ENCODE measurements around the gene PDIA5.
"Not testable (repeated sequence)": the region's sequence is repeated elsewhere in the genome, so short reads cannot be mapped to it uniquely, and the experiment has no call there.

The PDIA5 gene

DNA sequence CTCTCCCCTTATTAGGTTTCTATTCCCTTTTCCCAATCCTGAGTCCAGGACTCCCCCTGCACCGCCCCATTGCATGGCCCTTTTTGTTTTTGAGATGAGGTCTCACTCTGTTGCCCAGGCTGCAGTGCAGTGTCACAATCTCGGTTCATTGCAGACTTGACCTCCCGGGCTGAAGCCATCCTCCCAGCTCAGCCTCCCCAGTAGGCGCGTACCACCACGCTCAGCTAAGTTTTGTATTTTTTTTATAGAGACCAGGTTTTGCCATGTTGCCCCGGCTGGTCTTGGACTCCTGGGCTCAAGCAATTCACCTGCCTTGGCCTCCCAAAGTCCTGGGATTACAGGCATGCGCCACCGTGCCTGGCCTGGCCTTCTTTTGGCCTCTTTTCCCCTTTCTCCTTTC lies 29.3 kb downstream of the PDIA5 start:
- DNase-seq, result no peak

DNA sequence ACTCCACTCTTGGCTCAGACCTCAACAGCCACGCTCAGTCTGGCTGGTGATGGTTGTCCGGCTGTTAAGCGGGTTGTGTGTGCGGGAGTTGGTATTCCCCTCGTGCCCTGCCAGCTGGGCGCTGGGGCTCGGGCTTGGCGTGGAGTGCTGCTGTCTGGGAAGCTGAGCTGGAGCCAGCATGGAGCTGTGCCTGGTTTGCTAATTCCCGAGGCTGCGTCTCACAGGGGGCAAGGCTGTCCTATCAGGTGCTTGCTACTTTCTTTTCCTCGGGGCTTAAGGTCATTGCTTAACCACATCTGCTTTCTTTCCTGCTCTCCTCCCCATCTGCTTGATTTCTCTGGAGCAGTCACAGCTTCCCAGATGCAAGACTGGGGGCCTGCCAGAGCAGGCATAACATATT lies 29.9 kb downstream of the PDIA5 start:
- no peak for DNase-seq

DNA sequence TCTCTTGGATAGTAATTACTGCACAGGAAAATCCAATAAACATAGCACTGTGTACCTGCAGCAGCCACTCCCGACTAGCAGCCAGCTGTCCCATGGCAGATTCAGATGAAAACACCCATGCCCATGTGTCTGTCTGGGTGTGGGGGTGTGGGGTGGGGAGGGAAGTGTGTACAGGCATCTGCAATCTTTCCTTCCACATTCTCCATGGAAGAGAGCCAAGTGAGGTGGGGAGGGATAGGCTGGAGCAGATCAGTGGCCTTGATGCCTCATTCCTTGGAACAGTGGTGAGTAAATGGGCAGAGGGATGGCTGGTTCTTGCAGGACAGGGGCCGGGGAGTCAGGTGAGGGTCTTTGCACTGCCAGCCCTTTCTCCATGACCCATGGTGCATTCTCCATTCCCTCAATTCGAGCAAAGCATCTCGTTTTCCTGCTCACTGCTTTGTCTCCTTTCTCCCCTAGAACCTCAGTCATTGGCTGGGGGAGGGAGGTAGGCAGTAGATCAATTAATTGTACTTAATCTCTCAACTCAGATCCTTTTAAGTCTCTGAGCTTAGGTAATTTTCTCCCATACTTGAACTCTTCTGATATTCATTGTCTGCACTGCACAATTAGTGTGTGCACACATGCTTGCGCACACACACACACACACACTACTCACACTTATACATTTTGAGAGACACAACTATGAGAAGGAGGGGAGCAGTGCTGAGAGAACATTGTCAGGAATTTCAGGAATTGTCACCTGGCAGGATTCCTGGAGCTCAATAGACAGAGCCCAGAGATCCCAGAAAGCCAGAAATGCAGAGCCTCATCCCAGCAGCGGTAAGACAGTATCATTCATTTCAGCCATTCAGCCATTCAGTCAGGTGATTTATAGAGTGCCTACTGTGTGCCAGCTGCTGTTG lies 31.9 kb downstream of the PDIA5 start:
- no peak for DNase-seq

DNA sequence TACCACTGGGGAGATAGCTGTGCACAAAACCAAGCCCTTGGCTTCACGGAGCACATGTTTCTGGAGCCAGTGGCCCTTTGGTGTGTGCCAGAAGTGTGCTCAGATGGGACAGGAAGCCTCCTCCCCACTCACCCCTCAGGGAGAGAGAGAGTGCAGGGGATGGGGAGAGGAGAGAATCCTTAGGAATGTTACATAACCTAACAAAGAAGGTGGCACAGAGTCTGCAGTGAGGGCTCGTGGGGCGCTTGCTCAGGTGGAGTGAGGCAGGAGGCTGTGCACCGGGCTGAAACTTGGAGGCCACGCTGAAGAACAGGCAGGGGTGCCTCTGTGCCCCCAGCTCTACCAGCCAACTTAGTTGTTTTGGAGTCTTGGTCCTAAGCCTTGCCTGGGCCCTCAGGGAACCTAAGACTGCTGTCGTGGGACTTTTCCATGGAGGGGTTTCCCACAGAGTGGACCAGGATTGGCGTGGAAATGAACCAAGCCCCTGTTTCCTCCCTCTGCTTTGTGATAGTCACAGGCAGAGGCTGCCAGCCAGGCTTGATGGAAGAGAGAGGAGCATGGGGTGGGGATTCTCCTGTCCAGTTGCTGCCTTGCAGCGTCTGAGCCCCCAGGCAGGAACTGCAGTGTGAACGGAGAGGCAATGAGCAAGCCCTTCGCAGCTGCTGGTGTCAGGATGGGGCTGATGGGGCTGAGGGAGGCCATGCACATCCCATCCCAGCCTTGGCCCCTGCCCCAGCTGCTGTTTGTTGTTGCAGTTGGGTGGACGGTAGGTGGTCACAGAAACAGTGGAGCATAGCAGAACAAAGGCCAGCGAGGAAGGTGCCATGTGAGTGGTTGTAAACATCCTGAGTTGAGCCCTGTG lies 32.7 kb downstream of the PDIA5 start:
- DNase-seq, result no peak

DNA sequence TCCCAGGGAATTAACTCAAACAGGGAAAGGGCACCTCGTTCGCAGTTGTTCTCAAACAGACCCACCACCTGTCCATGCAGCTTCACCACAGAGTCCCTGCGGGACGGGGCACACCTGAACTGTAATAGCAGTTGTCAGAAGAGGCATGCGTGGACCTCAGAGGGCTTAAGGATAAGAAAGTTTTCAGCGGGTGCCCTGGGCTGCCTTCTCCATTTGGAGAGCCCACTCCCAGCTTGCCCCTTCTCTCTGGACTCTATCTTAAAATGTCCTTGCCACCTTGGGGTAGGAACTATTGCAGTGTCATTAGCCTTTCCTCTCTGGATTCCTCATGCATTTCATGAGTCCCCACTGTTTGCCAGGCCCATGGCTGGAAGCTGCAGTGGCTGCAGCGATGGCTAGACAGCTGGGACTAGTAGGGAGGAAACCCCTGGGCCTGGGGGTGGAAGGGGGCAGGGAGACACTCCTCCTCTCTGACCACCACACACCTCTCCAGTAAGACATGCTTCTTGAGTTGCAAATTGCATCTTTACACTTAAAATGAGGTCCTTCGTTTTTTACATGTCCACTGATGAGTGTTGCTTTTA lies 33.5 kb downstream of the PDIA5 start:
- no peak for DNase-seq

GRCh38 chr3:123102249-123102648 lies 35.4 kb downstream of the PDIA5 start:
- no peak for DNase-seq

DNA sequence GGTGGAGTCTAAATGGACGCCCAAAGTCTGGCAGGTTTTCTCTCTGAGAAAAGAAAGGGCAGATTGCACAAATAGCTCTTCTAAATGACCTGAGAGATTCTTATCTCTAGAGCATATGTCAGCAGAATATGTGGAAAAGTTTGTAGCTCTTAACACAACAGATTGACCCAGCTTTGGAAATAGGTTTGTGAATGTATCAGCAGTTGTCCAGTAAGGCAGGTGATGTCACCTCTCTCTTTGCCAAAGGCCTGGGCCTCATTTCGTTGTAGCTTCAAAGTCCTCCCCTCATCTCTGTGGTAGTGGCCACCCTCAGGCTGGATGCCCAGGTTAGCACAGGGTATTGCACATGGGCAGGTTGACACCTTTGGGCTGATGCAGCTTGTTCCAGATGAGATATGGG lies 36.0 kb downstream of the PDIA5 start:
- no peak for DNase-seq

DNA sequence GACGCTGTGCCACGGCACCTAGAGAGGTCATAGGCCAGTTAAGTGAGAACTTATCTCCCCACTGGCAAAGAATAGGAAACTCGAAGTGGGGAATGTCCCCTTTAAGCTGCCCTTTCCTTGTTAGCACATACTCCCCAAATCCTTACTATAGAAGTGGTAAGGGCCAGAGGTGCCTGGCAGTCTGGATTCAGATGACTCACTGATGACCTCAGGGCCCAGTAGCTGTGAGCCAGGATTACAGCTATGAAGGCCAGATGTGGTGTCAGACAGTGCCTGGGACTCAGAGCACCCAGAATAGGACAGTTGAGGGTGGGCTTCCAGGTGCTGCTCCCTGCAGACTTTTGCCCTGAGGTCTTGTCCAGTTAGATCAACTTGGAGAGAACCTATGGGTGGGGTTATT lies 37.7 kb downstream of the PDIA5 start:
- no peak for DNase-seq

DNA sequence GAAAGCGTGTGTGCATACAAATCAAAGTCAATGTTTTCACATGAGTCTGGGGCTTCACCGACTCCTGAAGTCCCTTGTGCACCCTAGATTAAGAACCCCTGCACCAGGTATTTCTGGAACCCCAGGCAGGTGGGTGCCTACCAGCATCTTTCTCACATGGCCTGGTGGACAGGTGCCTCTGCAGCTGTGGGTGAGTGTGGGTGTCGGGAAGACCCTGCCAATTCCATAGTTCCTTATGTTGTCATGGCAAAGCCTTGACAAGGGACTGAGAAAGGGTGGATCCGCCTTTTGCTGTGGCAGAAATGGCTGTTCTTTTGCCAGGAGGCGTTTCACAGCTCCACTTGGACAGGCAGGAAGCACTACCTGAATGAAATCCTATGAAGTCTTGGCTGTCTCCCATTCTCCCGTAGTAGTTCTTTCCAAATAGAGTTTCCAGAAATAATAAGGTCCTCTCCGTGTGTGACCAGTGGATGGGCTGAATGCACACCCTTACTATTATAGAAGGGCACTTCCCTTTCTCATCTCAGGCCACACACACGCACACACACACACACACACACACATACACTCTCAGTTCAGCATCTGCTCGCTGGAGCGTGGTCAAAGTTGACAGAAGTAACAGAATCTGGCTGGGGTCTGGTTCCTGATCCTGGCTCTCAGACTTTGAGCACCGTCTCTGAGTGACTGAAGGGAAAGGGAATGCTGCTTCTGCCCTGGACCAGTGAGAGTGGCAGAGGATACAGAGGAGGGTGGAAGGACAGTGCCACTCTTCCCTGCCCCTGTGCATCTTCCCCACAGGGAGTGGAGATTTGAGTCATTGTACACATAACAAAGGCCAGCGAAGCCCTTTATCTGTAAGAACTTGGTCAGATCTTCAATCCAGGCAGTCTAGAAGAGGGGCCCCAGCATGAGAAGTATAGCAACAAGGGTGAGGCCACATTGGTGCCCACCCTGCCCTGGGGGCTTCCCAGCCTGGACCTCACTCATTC lies 38.7 kb downstream of the PDIA5 start:
- DNase-seq, result no peak

DNA sequence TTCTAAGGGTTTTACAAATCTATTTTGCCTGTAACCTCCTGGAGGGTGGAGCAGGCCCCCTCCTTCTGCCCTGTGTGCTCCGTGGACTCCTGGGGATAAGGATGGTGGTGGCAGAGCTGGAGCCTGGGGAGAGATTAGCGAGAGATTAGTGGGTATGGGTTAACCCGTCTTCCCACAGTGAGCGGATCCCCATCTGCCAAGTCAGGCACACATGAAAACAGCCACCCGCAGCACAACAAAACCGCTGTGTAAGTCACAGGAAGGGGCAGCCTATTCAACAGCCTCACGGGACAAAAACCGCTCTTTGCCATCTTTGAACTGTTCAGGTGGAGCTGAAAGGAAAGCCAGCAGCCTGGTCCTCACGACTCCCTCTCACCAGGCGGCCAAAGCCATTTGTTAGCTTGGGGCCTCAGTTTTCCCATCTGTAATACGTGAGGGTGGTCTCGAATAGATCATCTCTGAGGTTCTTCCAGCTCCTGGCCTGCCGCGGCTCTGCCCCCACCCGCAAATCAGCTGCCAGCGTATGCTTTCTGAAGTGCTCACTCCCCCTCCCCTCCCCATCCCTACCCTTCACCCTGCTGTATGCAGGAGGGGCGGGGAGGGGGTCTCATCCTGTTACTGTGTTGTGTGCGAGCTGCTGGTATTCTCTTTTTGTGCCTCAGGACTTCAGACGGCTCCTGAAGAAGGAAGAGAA lies 43.6 kb downstream of the PDIA5 start:
- no peak for DNase-seq

- no peak for DNase-seq
These were observed 44.3 kb downstream of the PDIA5 start for GRCh38 chr3:123110976-123111615.

- no peak for DNase-seq
These were observed 44.8 kb downstream of the PDIA5 start for GRCh38 chr3:123111640-123112039.

DNA sequence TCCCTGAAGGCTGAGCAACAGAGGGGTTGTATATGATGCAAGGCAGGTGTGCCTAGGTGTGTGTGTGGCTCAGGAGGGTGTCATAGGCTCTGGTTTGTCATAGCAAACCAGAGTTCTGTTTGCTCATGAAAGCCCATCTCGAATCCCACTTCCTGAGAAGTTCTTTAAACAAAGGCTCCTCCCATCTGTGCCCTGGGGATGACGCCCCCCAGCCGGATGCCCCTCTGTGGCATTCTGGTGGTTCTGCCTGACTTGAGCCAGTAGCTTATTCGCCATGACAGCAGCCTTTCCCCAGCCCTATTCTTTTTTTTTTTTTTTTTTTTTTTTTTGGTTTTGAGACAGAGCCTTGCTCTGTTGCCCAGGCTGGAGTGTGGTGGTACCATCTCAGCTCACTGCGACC lies 45.4 kb downstream of the PDIA5 start:
- DNase-seq, result no peak

DNA sequence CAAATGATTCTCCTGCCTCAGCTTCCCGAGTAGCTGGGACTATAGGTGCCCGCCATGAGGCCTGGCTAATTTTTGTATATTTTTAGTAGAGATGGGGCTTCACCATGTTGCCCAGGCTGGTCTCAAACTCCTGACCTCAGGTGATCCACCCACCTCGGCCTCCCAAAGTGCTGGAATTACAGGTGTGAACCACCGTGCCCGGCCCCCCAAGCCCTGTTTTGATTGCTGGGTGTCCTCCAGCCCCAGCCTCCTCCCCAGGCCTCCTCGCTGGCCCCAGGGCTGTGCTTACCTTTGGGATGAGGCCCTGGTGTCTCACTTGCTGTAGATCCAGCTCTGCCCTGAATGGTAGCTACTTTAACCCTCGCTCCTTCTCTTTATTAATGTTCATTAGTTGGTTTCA lies 45.8 kb downstream of the PDIA5 start:
- not testable (repeated sequence) for DNase-seq

GRCh38 chr3:123113889-123114450 lies 47.1 kb downstream of the PDIA5 start:
- no peak for DNase-seq

DNA sequence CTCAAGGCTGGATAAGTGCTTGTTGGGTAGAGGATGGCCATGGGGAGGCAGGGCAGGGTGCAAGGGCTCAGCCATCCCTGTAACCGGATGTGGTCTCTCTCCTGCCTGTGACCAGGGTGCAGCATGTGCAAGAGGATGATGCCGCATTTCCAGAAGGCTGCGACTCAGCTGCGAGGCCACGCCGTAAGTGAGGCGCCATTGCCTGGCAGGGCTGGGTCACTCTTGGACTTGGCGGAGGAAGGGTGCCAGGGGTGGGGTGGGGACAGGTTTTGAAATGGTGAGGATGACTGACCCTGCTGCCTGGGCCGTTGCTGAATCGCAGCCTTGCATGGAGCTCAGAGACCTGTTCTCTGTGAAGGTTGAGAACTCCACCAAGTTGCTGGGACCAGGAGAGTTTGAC lies 49.3 kb downstream of the PDIA5 start:
- DNase-seq, result no peak

- no peak for DNase-seq
These were observed 52.6 kb downstream of the PDIA5 start for GRCh38 chr3:123119388-123119787.

GRCh38 chr3:123119802-123120201 lies 53.0 kb downstream of the PDIA5 start:
- DNase-seq, result no peak

- DNase-seq, result no peak
These were observed 53.7 kb downstream of the PDIA5 start for GRCh38 chr3:123120573-123120972.

- no peak for DNase-seq
These were observed 55.2 kb downstream of the PDIA5 start for GRCh38 chr3:123122057-123122456.
